ENCODE results near the gene NR4A2.

The NR4A2 gene

DNA sequence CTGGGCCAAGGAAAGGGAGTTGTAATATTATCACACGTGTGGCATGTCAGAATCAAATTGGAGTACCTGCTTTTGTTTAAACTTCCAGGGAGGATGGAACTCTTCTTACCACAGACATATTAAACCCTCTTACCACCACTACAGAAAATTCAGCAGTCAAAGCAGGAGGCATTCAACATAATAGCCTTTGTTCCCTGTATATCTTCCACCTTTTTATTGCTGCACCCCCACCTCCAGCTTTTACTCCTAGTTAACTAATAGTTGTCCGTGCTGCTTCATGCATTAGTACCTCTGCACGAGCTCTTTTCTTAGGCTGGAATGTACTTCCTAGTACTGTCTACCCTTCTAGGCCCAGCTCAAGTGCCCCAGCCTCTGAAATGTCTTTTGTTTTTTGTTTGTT, 14.9 kb upstream of the NR4A2 start:
- H3K4me3 ChIP-seq (ENCODE audit: low read depth, low read length) = no peak overlapping the region

DNA sequence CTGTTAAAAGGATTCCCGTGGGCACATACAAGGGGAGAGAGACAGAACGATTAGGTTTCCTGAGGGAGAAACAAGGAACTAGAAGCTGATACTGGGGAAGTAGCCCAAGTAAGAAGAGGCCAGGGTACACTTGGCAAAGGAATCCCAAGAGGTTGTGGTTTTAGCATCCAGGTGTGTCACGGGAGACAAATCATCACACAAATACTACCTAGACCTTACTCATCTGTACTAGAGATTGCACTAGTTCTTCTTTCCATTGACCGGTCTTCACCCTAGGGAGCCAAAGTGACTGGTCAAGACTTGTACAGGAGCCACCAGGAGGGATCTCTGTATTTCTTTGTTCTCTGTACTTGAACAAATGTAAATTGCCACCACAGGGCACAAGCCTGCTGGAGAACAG, 14.2 kb upstream of the NR4A2 start:
- H3K36me3 ChIP-seq (ENCODE audit: control insufficient read depth, insufficient read depth, low read length) = no peaks in the 10 kb centered on the region

More for the DNA sequence above, 14.9 kb upstream of the NR4A2 start:
- no peaks in the 10 kb centered on the region for H3K36me3 ChIP-seq (ENCODE audit: control insufficient read depth, insufficient read depth, low read length)
- peaks cover 3% of the 10 kb centered on the region for H3K9me3 ChIP-seq (ENCODE audit: control insufficient read depth, insufficient read depth, low read length)
- peaks cover 24% of the 10 kb centered on the region for H3K27me3 ChIP-seq (ENCODE audit: control insufficient read depth, insufficient read depth, low read length)
- no peak overlapping the region for H3K9ac ChIP-seq (ENCODE audit: low read depth, low read length)
- no peaks in the 10 kb centered on the region for H3K4me1 ChIP-seq (ENCODE audit: control insufficient read depth, insufficient read depth, low read length)

DNA sequence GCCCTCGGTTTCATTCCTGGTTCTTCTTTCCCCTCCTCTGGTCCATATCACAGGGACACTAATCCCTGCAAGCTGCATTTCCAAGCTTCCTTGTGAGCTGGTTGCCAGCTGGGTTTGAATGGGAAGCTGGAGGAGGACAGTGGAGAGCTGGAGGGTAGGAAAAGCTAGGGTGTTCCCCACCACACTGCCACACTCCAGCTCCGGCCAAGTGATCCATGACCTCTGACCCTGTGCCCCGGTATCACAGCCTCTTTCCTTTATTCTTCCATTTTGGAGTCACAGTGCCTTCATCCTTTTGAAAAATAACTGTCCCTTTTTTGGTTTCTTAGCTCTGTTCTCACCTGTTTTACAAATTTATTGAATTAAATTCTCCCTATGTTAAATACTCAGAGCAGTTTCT, 13.1 kb upstream of the NR4A2 start:
- Histone ChIP-seq H3K9me3 (ENCODE audit: control insufficient read depth, insufficient read depth, low read length) (peaks cover 3% of the 10 kb centered on the region), H3K36me3 (ENCODE audit: control insufficient read depth, insufficient read depth, low read length) (no peaks in the 10 kb centered on the region), H3K4me3 (ENCODE audit: low read depth, low read length) (no peak overlapping the region), H3K27me3 (ENCODE audit: control insufficient read depth, insufficient read depth, low read length) (peaks cover 30% of the 10 kb centered on the region), H3K9ac (ENCODE audit: low read depth, low read length) (no peak overlapping the region), H3K4me1 (ENCODE audit: control insufficient read depth, insufficient read depth, low read length) (no peaks in the 10 kb centered on the region)

More for the DNA sequence above, 14.2 kb upstream of the NR4A2 start:
- Histone ChIP-seq H3K4me1 (ENCODE audit: control insufficient read depth, insufficient read depth, low read length) (no peaks in the 10 kb centered on the region), H3K9ac (ENCODE audit: low read depth, low read length) (no peak overlapping the region), H3K27me3 (ENCODE audit: control insufficient read depth, insufficient read depth, low read length) (peaks cover 24% of the 10 kb centered on the region), H3K9me3 (ENCODE audit: control insufficient read depth, insufficient read depth, low read length) (peaks cover 3% of the 10 kb centered on the region), H3K4me3 (ENCODE audit: low read depth, low read length) (no peak overlapping the region)

DNA sequence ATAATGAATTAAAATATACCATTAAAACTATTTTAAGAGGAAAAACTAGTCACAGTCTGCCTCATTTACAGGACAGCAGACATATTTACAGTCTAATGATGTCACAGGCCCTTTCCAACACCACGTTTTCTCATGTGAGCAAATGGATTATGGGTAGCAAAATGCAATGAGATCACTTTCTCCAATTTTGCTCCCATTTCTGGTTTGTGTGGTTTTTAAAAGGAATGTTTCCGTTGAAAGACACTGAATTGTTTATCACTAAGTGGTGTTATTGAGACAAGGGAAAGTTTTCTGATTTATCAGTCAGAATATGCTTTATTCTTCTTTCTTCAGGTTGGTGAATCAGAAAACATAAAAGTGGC, 11.4 kb upstream of the NR4A2 start:
- Histone ChIP-seq H3K9me3 (ENCODE audit: control insufficient read depth, insufficient read depth, low read length) (no peaks in the 10 kb centered on the region), H3K36me3 (ENCODE audit: control insufficient read depth, insufficient read depth, low read length) (no peaks in the 10 kb centered on the region), H3K4me3 (ENCODE audit: low read depth, low read length) (no peak overlapping the region), H3K9ac (ENCODE audit: low read depth, low read length) (no peak overlapping the region), H3K4me1 (ENCODE audit: control insufficient read depth, insufficient read depth, low read length) (no peaks in the 10 kb centered on the region), H3K27me3 (ENCODE audit: control insufficient read depth, insufficient read depth, low read length) (peaks cover 41% of the 10 kb centered on the region)

DNA sequence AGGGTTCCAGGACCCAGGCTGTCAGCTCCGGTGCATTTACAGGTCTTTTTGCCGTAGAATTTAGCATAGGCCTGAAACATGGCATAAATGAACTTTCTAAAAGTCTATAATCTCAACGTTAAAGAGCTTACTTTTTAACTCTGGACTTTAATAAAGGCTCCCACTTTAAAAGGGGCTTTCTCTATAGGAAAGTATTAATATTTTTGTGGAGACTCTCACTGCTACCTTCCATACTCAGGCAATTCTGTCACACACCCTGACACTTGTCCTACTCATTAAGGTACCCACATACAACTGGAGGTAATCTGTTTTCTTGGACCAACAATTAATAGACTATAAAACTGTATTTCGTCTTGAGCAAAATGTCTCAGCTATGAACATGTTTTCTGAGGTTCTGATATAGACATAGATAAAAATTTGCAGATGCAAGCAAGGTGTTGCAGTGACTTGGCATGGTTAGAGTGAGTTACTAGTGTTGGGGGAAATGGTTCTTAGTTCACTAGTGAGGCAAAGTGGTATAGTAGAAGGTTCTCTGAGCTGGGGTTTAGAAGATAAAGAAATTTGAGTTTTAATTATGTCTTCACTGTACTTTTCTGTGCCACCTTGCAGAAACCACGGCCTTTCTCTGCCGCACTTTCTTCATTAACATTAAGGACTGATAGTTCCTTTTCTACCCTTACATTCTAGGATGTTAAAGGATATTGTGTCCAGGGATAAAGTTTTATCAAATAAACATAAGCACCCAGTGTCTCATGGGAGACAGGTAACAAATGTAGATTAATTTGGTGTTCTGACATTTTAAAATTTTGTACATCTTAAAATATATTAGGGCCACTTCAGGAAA, 10.8 kb upstream of the NR4A2 start:
- H3K4me3 ChIP-seq (ENCODE audit: low read depth, low read length) = peak overlapping the region; percentile 69
- no peaks in the 10 kb centered on the region for H3K36me3 ChIP-seq (ENCODE audit: control insufficient read depth, insufficient read depth, low read length)
- H3K9me3 ChIP-seq (ENCODE audit: control insufficient read depth, insufficient read depth, low read length) = no peaks in the 10 kb centered on the region
- H3K27me3 ChIP-seq (ENCODE audit: control insufficient read depth, insufficient read depth, low read length) = peaks cover 41% of the 10 kb centered on the region
- no peak overlapping the region for H3K9ac ChIP-seq (ENCODE audit: low read depth, low read length)
- no peaks in the 10 kb centered on the region for H3K4me1 ChIP-seq (ENCODE audit: control insufficient read depth, insufficient read depth, low read length)

DNA sequence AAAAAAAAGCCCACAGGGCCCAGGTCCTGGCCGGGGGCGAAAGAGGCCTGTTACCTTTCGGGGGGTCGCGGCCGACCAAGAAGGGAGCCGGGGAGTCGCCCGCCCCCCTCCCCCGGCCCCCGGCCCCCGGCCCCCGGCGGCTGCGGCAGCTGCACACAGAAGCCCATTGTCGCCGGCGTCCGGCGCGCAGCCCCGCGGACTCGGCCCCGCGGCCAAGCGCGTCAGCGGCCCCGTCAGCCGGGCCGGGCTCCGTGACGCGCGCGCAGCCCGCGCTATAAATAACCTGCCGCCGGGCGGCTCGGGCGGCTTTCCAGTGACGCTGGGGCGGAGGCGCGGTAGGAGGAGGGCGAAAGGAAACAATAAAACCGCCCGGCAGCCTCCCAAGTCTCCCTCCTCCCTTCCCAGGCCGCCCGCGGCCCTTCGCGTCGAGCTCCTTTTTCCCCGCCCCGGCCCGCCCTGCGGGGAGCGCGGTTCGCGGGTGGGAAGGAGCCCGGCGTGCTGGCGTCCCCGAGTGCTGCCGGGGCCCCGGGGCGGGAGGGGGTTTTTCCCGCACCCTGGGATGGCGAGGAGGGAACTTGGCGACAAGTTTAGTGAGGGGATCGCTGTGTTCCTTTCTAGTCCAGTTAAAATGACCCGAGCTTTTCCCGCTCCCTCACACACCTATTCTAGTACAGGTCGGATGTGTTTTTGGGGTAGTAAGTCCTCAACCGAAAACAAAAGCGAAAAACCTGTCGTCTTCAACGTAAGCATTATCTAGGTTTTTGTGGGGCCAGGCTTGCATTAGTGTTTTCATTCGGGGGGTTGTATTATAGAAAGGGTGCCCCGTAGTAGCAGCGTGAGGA, 10.0 kb upstream of the NR4A2 start:
- H3K4me3 ChIP-seq (ENCODE audit: low read depth, low read length) = peak overlapping the region; percentile 73
- H3K9ac ChIP-seq (ENCODE audit: low read depth, low read length) = peak overlapping the region; percentile 32
- no peaks in the 10 kb centered on the region for H3K4me1 ChIP-seq (ENCODE audit: control insufficient read depth, insufficient read depth, low read length)
- H3K36me3 ChIP-seq (ENCODE audit: control insufficient read depth, insufficient read depth, low read length) = no peaks in the 10 kb centered on the region
- no peaks in the 10 kb centered on the region for H3K9me3 ChIP-seq (ENCODE audit: control insufficient read depth, insufficient read depth, low read length)
- H3K27me3 ChIP-seq (ENCODE audit: control insufficient read depth, insufficient read depth, low read length) = peaks cover 41% of the 10 kb centered on the region

DNA sequence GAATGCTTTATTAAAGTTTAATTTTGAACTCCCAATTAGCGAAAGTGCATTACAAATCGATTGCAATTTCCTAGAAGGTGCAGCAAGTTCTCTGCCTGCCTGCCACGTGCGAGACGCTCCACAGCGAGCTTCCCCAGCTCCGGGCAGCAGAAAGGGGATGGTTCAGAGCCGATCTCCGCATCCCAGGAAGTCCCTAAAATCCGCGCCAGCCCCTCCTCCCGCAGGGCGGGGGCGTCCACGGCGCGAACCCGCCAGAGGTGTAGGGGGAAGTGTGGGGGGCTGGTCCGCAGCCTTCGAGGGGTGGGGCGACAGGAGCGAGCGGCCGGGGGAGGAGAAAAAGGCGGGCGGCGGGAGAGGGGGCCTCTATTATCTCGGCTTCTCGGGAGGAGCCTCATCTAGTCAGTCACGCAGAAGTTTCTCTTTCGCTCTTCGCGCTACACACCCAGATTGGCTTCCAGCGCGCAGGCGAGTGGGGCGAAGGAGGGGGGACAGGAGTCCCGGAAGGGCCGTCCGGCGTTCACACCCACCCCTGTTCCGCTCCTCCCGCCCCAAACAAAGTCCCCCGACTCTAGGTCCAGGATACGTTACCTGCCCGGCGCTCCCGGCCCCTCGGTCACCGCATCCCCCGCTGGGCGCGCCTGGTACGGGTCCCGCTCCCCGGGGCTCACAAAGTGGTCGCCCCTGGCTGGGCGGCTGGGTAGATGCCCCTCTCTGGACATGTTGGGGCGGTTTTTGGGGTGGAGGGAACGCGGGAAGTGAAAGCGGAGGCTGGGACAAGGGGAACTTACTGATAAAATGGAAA, 9.1 kb upstream of the NR4A2 start:
- Histone ChIP-seq H3K36me3 (ENCODE audit: control insufficient read depth, insufficient read depth, low read length) (no peaks in the 10 kb centered on the region), H3K4me3 (ENCODE audit: low read depth, low read length) (peak overlapping the region; percentile 73), H3K9me3 (ENCODE audit: control insufficient read depth, insufficient read depth, low read length) (no peaks in the 10 kb centered on the region), H3K9ac (ENCODE audit: low read depth, low read length) (peak overlapping the region; percentile 32), H3K4me1 (ENCODE audit: control insufficient read depth, insufficient read depth, low read length) (no peaks in the 10 kb centered on the region), H3K27me3 (ENCODE audit: control insufficient read depth, insufficient read depth, low read length) (peaks cover 41% of the 10 kb centered on the region)

DNA sequence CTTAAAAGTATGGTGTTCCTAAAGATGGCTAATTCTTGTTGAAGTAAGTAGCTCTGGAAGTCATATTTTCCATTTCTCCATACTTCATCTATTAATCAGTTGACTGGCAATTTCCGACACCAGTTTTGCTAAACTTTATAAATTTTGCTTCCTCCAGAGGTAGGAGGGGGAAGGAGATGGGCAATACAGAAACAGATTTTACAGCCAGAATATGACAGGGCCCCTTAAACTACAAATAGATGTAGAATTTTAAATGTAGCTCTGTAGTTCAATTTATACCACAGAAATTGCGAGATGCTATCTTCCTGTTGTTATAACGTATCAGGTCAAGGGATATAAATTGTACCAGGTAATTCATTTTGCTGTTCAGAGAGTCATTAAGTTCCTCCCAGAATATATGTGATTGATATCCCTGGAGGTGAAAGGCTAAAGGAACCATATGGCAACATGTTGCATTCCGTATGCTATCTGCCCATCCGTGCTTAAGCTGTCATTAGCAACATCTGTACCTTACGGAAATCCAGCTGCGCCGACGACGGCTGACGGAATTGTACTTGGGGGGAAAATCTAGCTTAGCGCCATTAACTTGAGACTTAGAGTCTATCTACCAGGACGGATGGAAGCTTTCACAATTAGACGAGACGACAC, 8.4 kb upstream of the NR4A2 start:
- peaks cover 41% of the 10 kb centered on the region for H3K27me3 ChIP-seq (ENCODE audit: control insufficient read depth, insufficient read depth, low read length)
- peak overlapping the region; percentile 73 for H3K4me3 ChIP-seq (ENCODE audit: low read depth, low read length)
- no peaks in the 10 kb centered on the region for H3K9me3 ChIP-seq (ENCODE audit: control insufficient read depth, insufficient read depth, low read length)
- H3K9ac ChIP-seq (ENCODE audit: low read depth, low read length) = no peak overlapping the region
- H3K4me1 ChIP-seq (ENCODE audit: control insufficient read depth, insufficient read depth, low read length) = peaks cover 1% of the 10 kb centered on the region
- H3K36me3 ChIP-seq (ENCODE audit: control insufficient read depth, insufficient read depth, low read length) = no peaks in the 10 kb centered on the region

DNA sequence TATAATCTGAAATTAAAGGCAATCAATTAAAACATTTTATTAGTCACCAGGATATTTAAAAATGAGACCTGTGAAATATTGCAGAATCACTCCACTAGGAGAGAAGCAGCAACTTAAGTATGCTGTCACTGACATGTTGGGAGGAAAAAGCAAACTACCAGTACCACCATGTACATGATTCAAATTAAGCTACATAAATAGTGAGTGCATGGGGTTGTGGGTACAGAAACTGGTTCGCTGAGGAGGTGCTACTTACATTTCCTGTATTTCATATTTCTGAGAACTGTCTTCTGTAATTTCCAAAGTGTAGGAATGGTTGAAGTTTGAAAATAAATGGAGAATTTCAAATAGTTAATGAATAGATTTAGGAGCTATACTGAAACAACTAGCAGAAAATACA, 7.9 kb upstream of the NR4A2 start:
- H3K4me3 ChIP-seq (ENCODE audit: low read depth, low read length) = no peak overlapping the region
- H3K9ac ChIP-seq (ENCODE audit: low read depth, low read length) = no peak overlapping the region
- peaks cover 3% of the 10 kb centered on the region for H3K4me1 ChIP-seq (ENCODE audit: control insufficient read depth, insufficient read depth, low read length)
- H3K27me3 ChIP-seq (ENCODE audit: control insufficient read depth, insufficient read depth, low read length) = peaks cover 40% of the 10 kb centered on the region
- no peaks in the 10 kb centered on the region for H3K36me3 ChIP-seq (ENCODE audit: control insufficient read depth, insufficient read depth, low read length)
- no peaks in the 10 kb centered on the region for H3K9me3 ChIP-seq (ENCODE audit: control insufficient read depth, insufficient read depth, low read length)

DNA sequence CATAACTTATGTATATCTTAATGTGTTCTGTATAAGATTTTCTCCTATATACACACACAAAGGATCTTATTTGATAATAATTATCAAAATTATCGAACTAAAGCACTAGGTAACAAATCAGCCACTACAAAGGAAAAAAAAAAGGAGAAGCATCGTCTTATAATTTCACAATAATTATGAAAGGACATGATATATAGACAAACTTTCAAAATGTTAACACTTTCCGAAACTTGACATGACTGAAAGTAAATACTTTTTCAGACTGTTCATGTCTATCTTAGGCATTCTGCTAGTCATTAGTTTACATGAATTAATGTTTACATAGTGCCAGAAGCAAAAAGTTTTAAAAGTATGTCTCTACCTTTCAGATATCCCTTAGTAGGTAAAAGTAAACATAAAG, 7.3 kb upstream of the NR4A2 start:
- Histone ChIP-seq H3K9ac (ENCODE audit: low read depth, low read length) (no peak overlapping the region), H3K9me3 (ENCODE audit: control insufficient read depth, insufficient read depth, low read length) (no peaks in the 10 kb centered on the region), H3K4me3 (ENCODE audit: low read depth, low read length) (no peak overlapping the region), H3K36me3 (ENCODE audit: control insufficient read depth, insufficient read depth, low read length) (no peaks in the 10 kb centered on the region), H3K27me3 (ENCODE audit: control insufficient read depth, insufficient read depth, low read length) (peaks cover 37% of the 10 kb centered on the region), H3K4me1 (ENCODE audit: control insufficient read depth, insufficient read depth, low read length) (peaks cover 3% of the 10 kb centered on the region)
